Common myeloid progenitor, CD34-positive (primary cell): ENCODE data around the gene CELSR1.

Experiments used
- CTCF ChIA-PET: fragments of 350-600 bp; sonication (Branson Sonifier 250); formaldehyde crosslinking; loops from one replicate; lab custom pipeline; 2021; ENCODE audit warnings: antibody characterized with exemption; lab: Charles Lee
- POLR2A ChIA-PET: fragments of 350-600 bp; sonication (Branson Sonifier 250); formaldehyde crosslinking; loops from one replicate; lab custom pipeline; 2021; ENCODE audit warnings: antibody characterized with exemption; lab: Charles Lee
- DNase-seq, 3 donors: peaks; one replicate each; pipeline versions ENCODE4 v3.0.0 to v3.0.0-alpha.2; 2013
- H3K27ac ChIP-seq, 2 experiments: 1 replicate in 1 of 2; 2 replicates in 1 of 2; pipeline ENCODE4 v1.7.0; 2013; ENCODE audit warnings: inconsistent platforms in 2 of 2, low read length in 2 of 2, mild to moderate bottlenecking in 2 of 2, low read depth in 1 of 2, moderate library complexity in 1 of 2; ENCODE audit not compliant: severe bottlenecking in 2 of 2, insufficient read depth in 1 of 2, poor library complexity in 1 of 2
- H3K27me3 ChIP-seq, 5 experiments: replicated peaks in 2 of 5; 1 replicate in 3 of 5; 2 replicates in 2 of 5; pipeline versions ENCODE4 v1.6.1 to v1.7.0; 2013; ENCODE audit warnings: low read length in 4 of 5, mild to moderate bottlenecking in 2 of 5, moderate library complexity in 2 of 5, inconsistent platforms in 1 of 5; ENCODE audit not compliant: insufficient read depth in 5 of 5, control insufficient read depth in 4 of 5
- H3K36me3 ChIP-seq, 4 experiments: 1 replicate in 2 of 4; 2 replicates in 2 of 4; pipeline versions ENCODE4 v1.6.1 to v1.7.0; 2013; ENCODE audit warnings: low read length in 3 of 4, control low read depth in 1 of 4, mild to moderate bottlenecking in 1 of 4; ENCODE audit not compliant: control insufficient read depth in 4 of 4, insufficient read depth in 4 of 4
- H3K4me1 ChIP-seq, 4 experiments: 1 replicate in 3 of 4; 2 replicates in 1 of 4; pipeline versions ENCODE4 v1.6.1 to v1.7.1; 2013; ENCODE audit warnings: low read length in 3 of 4, mild to moderate bottlenecking in 3 of 4, control low read depth in 1 of 4, inconsistent platforms in 1 of 4, moderate library complexity in 1 of 4; ENCODE audit not compliant: control insufficient read depth in 4 of 4, insufficient read depth in 4 of 4; ENCODE audit errors: control extremely low read depth in 1 of 4
- H3K4me3 ChIP-seq, 7 experiments: 1 replicate in 4 of 7; 2 replicates in 3 of 7; pipeline versions ENCODE4 v1.5.1 to v1.7.0; 2013; ENCODE audit warnings: mild to moderate bottlenecking in 7 of 7, low read length in 6 of 7, moderate library complexity in 6 of 7, inconsistent platforms in 2 of 7, low read depth in 2 of 7, control low read depth in 1 of 7; ENCODE audit not compliant: insufficient read depth in 4 of 7, control insufficient read depth in 1 of 7; ENCODE audit errors: extremely low read depth in 1 of 7
- H3K9me3 ChIP-seq, 5 experiments: 1 replicate in 4 of 5; 2 replicates in 1 of 5; pipeline versions ENCODE4 v1.6.1 to v1.7.1; 2013; ENCODE audit warnings: low read length in 4 of 5, mild to moderate bottlenecking in 2 of 5, inconsistent platforms in 1 of 5, low read depth in 1 of 5, moderate library complexity in 1 of 5; ENCODE audit not compliant: control insufficient read depth in 4 of 5, insufficient read depth in 2 of 5; ENCODE audit errors: control extremely low read depth in 1 of 5
- WGBS: methylation state at CpG from one replicate; pipeline ENCODE4 v1.1.5; 2013; ENCODE audit not compliant: insufficient coverage; 5-methylcytosine and 5-hydroxymethylcytosine counted together

CELSR1 gene

DNA sequence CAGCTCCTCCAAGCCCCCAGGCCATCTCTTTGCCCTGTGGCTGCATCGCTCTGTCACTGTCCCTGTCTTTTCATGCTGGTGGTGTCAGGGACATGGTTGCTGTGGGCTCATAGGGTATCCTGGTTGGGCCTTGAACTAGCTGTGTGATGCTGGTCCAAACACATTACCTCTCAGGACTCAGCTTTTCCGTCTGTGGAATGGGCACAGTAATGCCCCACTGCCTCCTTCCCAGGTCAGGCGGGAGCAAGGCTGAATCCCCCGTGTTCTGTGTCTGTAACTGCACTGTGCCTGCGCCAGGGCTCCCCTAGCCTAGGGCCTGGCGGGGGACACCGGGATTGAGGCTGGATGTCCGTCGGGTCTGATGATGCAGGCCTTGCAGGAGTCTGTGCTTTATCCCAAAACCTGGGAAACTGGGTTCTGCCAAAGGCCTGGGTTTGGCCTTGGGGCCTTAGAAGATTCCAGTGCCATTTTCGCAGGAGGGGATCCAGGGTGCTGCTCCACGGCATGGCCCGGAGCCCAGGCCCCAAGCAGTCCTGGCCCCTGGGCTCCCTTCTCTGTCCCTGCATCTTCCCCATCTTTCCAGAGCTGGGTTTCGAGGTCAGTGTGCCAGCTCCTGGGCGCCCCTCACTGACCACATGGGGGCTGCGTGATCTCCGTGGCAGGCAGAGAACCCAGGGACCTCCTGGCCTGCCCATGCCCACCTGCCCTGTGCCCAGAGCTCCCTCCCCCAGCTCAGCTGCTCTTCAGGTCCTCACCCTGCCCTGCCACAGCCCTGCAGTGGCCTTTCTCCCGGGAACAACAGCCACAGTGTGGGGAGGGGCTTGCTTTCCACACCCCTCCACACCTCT, 32.7 kb upstream of the CELSR1 start:
- Histone ChIP-seq H3K4me1 (peaks cover 0 to 2% (median under 1%) of the 10 kb centered on the region in 4 experiments), H3K27ac (no peak overlapping the region), H3K9me3 (peaks cover 0 to 10% (median 7%) of the 10 kb centered on the region in 5 experiments), H3K27me3 (no peaks in the 10 kb centered on the region), H3K36me3 (no peaks in the 10 kb centered on the region), H3K4me3 (no peak overlapping the region)
- DNase-seq, result no peak
- POLR2A ChIA-PET, result interaction anchor here (0.6 kb wide), 1 partner anchor 57 kb away, joined by 3 read pairs; no protein-coding TSS in a partner anchor
- CTCF ChIA-PET, result no interaction called here
- WGBS, result 94% methylated on average over 16 of the region's 17 CpGs

DNA sequence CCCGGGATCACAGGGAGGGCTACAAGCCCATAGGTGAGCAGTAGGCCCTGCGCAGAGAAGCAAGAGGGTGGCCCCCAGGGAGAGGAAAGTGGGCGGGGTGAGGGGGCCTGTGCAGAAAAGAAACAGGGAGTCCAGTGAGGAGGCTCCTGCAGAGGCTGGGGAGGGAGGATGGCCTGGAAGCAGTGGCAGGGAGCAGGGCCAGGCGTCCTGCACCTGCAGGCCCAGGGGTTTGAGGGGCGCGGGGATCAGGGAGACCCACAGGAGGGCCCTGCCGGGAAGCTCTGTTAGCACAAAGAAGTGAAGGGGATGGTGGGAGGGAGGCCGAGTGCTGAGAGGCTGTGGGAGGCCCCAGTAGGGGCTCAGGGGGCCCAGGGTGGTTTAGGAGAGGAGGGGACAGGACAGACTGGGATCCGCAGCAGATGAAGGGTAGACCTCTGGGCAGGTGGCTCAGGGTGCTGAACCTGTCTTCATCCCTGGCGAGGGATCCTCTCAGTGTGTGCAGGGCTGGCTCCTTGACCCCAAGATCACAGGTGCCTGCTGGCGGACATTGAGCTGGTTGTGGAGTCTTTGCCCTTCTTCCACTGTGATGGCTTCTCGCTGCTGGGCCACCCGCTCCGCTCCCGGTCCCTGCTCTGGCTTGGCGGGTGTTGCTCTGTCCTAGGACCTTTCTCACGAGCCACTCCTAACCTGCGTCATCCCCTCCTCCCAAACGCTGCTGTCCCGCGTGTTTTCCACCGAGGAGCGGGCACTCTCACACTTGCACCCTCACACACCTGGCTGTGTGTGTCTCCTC, 31.8 kb upstream of the CELSR1 start:
- Histone ChIP-seq H3K9me3 (peaks cover 0 to 10% (median 7%) of the 10 kb centered on the region in 5 experiments), H3K36me3 (no peaks in the 10 kb centered on the region), H3K4me1 (peaks cover 0 to 2% (median 0%) of the 10 kb centered on the region in 4 experiments), H3K27ac (no peak overlapping the region), H3K27me3 (no peaks in the 10 kb centered on the region), H3K4me3 (no peak overlapping the region)
- ChIA-PET POLR2A (no interaction called here), CTCF (no interaction called here)
- no peak for DNase-seq
- 89% methylated on average over 21 of the region's 23 CpGs for WGBS

DNA sequence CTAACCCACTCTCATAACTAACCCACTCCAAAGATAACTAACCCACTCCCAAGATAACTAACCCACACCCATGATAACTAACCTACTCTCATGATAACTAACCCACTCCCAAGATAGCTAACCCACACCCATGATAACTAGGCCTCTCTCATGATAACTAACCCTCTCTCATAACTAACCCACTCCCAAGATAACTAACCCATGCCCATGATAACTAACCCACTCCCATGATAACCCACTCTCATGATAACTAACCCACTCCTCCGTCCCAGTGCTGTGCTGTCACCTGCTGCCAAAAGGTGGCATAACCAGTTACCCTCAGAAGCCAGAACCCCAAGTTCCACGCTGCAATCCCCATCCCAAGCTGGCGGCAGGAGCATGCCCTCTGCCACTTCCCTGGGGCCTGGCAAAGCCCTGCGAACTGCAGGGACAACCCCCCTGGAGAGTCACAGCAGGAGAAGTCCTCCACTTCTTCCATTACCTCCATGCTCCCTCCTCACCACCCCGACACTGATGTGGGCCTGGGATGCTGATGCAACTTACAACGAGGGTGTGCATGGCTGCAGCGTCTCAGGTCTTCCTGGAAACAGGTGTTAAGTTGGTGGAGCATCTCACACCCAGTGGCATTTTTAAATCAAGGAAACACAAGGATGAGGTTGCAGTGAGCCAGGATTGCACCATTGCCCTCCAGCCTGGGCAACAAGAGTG, 30.8 kb upstream of the CELSR1 start:
- ChIA-PET CTCF (interaction anchor here (0.6 kb wide), 1 partner anchor 84 kb away, joined by 3 read pairs; no protein-coding TSS in a partner anchor), POLR2A (no interaction called here)
- Histone ChIP-seq H3K9me3 (peaks cover 0 to 10% (median 7%) of the 10 kb centered on the region in 5 experiments), H3K36me3 (no peaks in the 10 kb centered on the region), H3K27ac (no peak overlapping the region), H3K4me3 (no peak overlapping the region), H3K27me3 (no peaks in the 10 kb centered on the region), H3K4me1 (peaks cover 0 to 11% (median 7%) of the 10 kb centered on the region in 4 experiments)
- WGBS, result 74% methylated on average over 3 of the region's 7 CpGs
- DNase-seq, result peak in 2 of 3 donors; percentile 63 to 70

DNA sequence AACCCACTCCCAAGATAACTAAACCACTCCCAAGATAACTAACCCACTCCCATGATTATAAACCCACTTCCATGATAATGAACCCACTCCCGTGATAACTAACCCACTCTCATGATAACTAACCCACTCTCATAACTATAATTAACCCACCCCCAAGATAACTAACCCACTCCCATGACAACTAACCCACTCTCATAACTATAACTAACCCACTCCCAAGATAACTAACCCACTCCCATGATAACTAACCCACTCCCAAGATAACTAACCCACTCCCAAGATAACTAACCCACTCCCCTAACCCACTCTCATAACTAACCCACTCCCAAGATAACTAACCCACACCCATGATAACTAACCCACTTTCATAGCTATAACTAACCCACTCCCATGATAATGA, 30.1 kb upstream of the CELSR1 start:
- CTCF ChIA-PET, result no interaction called here
- H3K27me3 ChIP-seq, result no peaks in the 10 kb centered on the region
- no peak for DNase-seq
- no peak overlapping the region for H3K4me3 ChIP-seq
- H3K9me3 ChIP-seq, result peaks cover 0 to 10% (median 7%) of the 10 kb centered on the region in 5 experiments
- WGBS, result 92% methylated on average over 1 of the region's 1 CpG
- POLR2A ChIA-PET, result no interaction called here
- H3K36me3 ChIP-seq, result no peaks in the 10 kb centered on the region
- no peak overlapping the region for H3K27ac ChIP-seq
- H3K4me1 ChIP-seq, result peaks cover 0 to 13% (median 8%) of the 10 kb centered on the region in 4 experiments

DNA sequence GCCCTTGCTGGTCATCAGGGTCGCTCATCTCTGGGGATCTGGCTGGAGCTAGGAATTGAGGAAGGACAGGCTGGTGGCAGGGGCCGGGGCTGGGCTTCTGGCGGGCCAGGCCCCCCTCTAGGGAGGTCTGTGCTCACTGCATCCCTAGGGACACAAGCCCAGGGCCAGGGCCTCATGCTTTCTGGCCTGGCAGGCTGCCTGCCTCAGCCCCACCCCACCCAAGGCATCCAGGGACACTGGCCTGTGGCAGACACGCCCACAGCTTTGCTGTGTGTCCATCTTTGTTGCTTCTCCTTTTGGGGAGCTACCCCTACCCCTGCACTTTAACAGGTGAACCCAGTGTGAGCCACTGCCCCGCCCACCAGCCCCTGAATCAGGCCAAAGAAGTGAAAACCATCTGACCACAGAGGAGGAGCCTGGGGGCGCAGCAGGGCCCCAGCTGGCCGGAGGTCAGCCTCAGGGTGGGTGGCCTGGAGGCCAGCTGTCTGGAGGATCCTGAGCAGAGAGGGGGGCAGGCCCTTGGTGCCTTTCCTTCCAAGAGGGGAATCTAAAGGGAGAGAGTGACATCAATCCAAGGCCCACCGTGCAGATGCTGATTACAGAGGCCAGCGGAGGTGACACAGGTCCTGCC, 26.8 kb upstream of the CELSR1 start:
- Histone ChIP-seq H3K4me3 (no peak overlapping the region), H3K9me3 (no peaks in the 10 kb centered on the region), H3K4me1 (peaks cover 0 to 27% (median 25%) of the 10 kb centered on the region in 4 experiments), H3K36me3 (no peaks in the 10 kb centered on the region), H3K27me3 (no peaks in the 10 kb centered on the region), H3K27ac (no peak overlapping the region)
- DNase-seq, result no peak
- 93% methylated on average over 5 of the region's 9 CpGs for WGBS
- POLR2A ChIA-PET, result interaction anchor here (1.6 kb wide), 1 partner anchor 60 kb away, joined by 3 read pairs; no protein-coding TSS in a partner anchor
- CTCF ChIA-PET, result interaction anchor here (0.7 to 3.6 kb wide), 37 partner anchors 9 to 239 kb away, joined by 3 to 24 read pairs (median 6); no protein-coding TSS in a partner anchor

DNA sequence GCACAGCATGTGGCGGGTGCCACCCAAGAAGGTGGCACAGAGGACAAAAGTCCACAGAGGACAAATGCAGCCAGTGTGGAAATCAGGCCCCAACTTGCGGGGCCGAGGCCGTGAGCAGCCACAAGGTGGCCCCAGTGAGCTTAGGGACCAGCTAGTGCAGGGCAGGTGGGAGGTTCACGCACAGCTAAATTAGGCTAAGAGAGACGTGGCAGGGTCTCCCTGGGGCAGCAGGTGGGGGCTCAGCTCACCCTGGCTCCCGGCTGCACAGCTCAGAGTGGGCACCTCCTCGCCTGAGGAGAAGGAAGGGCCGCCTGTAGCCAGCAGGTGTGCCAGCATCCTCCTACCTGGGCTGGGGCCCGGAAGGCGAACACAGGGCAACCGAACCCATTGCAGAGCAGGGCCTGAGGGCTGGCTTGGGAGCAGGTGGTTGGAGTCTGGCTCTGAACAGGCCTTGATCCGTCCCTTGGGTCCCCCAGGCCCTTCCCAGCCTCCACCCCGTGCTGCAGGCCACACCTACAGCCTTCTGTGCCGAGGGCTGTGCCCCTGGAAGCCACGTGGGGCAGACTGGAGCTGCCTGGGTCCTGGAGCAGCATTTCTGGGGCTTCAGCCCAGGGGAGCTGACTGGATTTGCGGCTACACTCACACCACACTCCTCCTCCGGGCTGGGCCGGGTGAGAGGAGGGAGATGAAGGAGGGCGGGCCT, 26.1 kb upstream of the CELSR1 start:
- POLR2A ChIA-PET, result interaction anchor here (1.0 to 1.6 kb wide), 2 partner anchors 30 to 60 kb away, joined by 3 read pairs; no protein-coding TSS in a partner anchor
- WGBS, result 39% methylated on average over 11 of the region's 20 CpGs
- CTCF ChIA-PET, result interaction anchor here (0.7 to 3.6 kb wide), 49 partner anchors 9 to 1935 kb away, joined by 3 to 24 read pairs (median 5); no protein-coding TSS in a partner anchor
- H3K9me3 ChIP-seq, result no peaks in the 10 kb centered on the region
- no peaks in the 10 kb centered on the region for H3K36me3 ChIP-seq
- no peaks in the 10 kb centered on the region for H3K27me3 ChIP-seq
- peak; percentile 77 to 88 (median 87) for DNase-seq
- H3K4me3 ChIP-seq, result peak overlapping the region in 1 of 7 experiments; percentile 19
- H3K27ac ChIP-seq, result no peak overlapping the region
- H3K4me1 ChIP-seq, result peaks cover 0 to 27% (median 25%) of the 10 kb centered on the region in 4 experiments
